D721Med (cell line): ENCODE results near the gene DECR2.
"Not testable (repeated sequence)": the region's sequence is repeated elsewhere in the genome, so short reads cannot be mapped to it uniquely, and the experiment has no call there.

Experiments used
- DNase-seq: peaks from one replicate; pipeline ENCODE4 v3.0.0; 2011; ENCODE audit warnings: low spot score; ENCODE audit not compliant: insufficient read length
- FAIRE-seq: peaks from 2 replicates; lab custom pipeline; 2011; peaks lifted over from hg19 to GRCh38; lab: Jason Lieb, UNC
- CTCF ChIP-seq: IDR thresholded peaks from 2 replicates; pipeline ENCODE4 v1.5.1; 2012; ENCODE audit warnings: mild to moderate bottlenecking, control low read depth; ENCODE audit not compliant: insufficient read depth; ENCODE audit errors: missing control alignments

DECR2 gene

GRCh38 chr16:381789-382717, 19.6 kb upstream of the DECR2 start, which contains the start of gene PGAP6:
PGAP6 (minus strand) TSS chr16:381978; CDS start chr16:381821, 157 bp downstream.
- DNase-seq: peak; percentile 81
- no peak for FAIRE-seq
- TF ChIP-seq CTCF: no peak

- no peak for TF ChIP-seq CTCF
- DNase-seq (no peak), FAIRE-seq (no peak)
Measured at GRCh38 chr16:383326-384051, 18.2 kb upstream of the DECR2 start.

GRCh38 chr16:386641-387156, 15.0 kb upstream of the DECR2 start:
- FAIRE-seq: no peak
- peak; percentile 9 for TF ChIP-seq CTCF
- no peak for DNase-seq

GRCh38 chr16:387761-388666, 13.7 kb upstream of the DECR2 start:
- DNase-seq, FAIRE-seq: not testable (repeated sequence)

GRCh38 chr16:389352-389751, 12.3 kb upstream of the DECR2 start:
- no peak for DNase-seq
- no peak for TF ChIP-seq CTCF
- no peak for FAIRE-seq

- peak; percentile 87 for TF ChIP-seq CTCF
- peak; percentile 78 for DNase-seq
- no peak for FAIRE-seq
Measured at GRCh38 chr16:391885-392335, 9.8 kb upstream of the DECR2 start.
